H1 (cell line): Measurements from ENCODE around the gene NHS. TPM values are rescaled to one million over a fixed set of nuclear protein-coding genes. Genes with fewer than 3 reads are reported as not detected.

Experiments
- CTCF ChIA-PET: fragments of 300-600 bp; sonication (Branson Sonifier 250); formaldehyde crosslinking; loops from one replicate; lab custom pipeline; 2021; ENCODE audit not compliant: partially characterized antibody; lab: Charles Lee
- POLR2A ChIA-PET: fragments of 300-600 bp; sonication (Branson Sonifier 250); formaldehyde crosslinking; loops from one replicate; lab custom pipeline; 2021; ENCODE audit warnings: inconsistent platforms; ENCODE audit not compliant: partially characterized antibody; lab: Charles Lee
- DNase-seq, 2 experiments: peaks; one replicate each; pipeline versions ENCODE4 v3.0.0 to v3.0.0-alpha.2; 2010 to 2022; ENCODE audit warnings: low spot score in 2 of 2, low read depth in 1 of 2, mixed read lengths in 1 of 2
- FAIRE-seq: peaks from 2 replicates; lab custom pipeline; 2011; peaks lifted over from hg19 to GRCh38; lab: Jason Lieb, UNC
- H2AFZ ChIP-seq: 2 replicates; pipeline ENCODE4 v1.8.1; 2012; ENCODE audit warnings: low read length, inconsistent platforms
- H2AK5ac ChIP-seq: 2 replicates; pipeline ENCODE4 v1.6.1; 2013; ENCODE audit warnings: low read depth, low read length
- H2BK120ac ChIP-seq: replicated peaks from 2 replicates; pipeline ENCODE3; 2013; ENCODE audit warnings: low read depth, low read length, inconsistent platforms
- H2BK12ac ChIP-seq: 2 replicates; pipeline ENCODE4 v1.6.1; 2013; ENCODE audit warnings: low read depth, low read length
- H2BK15ac ChIP-seq: 2 replicates; pipeline ENCODE4 v1.6.1; 2013; ENCODE audit warnings: low read length
- H2BK20ac ChIP-seq: 2 replicates; pipeline ENCODE4 v1.6.1; 2013; ENCODE audit warnings: low read length
- H2BK5ac ChIP-seq: 2 replicates; pipeline ENCODE4 v1.6.1; 2013; ENCODE audit warnings: low read depth, low read length
- H3K14ac ChIP-seq: 2 replicates; pipeline ENCODE4 v1.6.1; 2013; ENCODE audit warnings: inconsistent platforms; ENCODE audit not compliant: insufficient read length
- H3K18ac ChIP-seq: 2 replicates; pipeline ENCODE4 v1.6.1; 2013; ENCODE audit warnings: low read length; ENCODE audit errors: extremely low read depth
- H3K23ac ChIP-seq: 2 replicates; pipeline ENCODE4 v1.6.1; 2013; ENCODE audit warnings: inconsistent platforms; ENCODE audit not compliant: insufficient read length
- H3K23me2 ChIP-seq: 2 replicates; pipeline ENCODE4 v1.6.1; 2013; ENCODE audit warnings: low read depth, low read length
- H3K27ac ChIP-seq: 2 replicates; pipeline ENCODE4 v1.6.1; 2011; ENCODE audit warnings: low read depth, low read length, inconsistent platforms
- H3K27me3 ChIP-seq, 4 experiments: replicated peaks in 1 of 4; 1 replicate in 1 of 4; 2 replicates in 3 of 4; pipeline versions ENCODE4 v1.6.1 to v1.8.1; 2011 to 2013; ENCODE audit warnings: low read length in 3 of 4, mild to moderate bottlenecking in 3 of 4, inconsistent platforms in 2 of 4, mixed read lengths in 2 of 4, moderate library complexity in 1 of 4; ENCODE audit not compliant: control insufficient read depth in 3 of 4, insufficient read depth in 3 of 4; ENCODE audit errors: extremely low read depth in 1 of 4
- H3K36me3 ChIP-seq, 4 experiments: 2 replicates each; pipeline versions ENCODE4 v1.6.1 to v1.8.1; 2011 to 2013; ENCODE audit warnings: mild to moderate bottlenecking in 4 of 4, low read length in 3 of 4, moderate library complexity in 2 of 4, control low read depth in 1 of 4, inconsistent platforms in 1 of 4; ENCODE audit not compliant: insufficient read depth in 4 of 4, control insufficient read depth in 2 of 4
- H3K4ac ChIP-seq: replicated peaks from 2 replicates; pipeline ENCODE3; 2013; ENCODE audit warnings: low read length, low read depth, mixed read lengths, inconsistent platforms; ENCODE audit not compliant: insufficient read length
- H3K4me1 ChIP-seq, 4 experiments: replicated peaks in 1 of 4; 1 replicate in 1 of 4; 2 replicates in 3 of 4; pipeline versions ENCODE4 v1.6.1 to v1.8.1; 2011 to 2013; ENCODE audit warnings: low read length in 3 of 4, inconsistent platforms in 2 of 4, mixed read lengths in 1 of 4; ENCODE audit not compliant: insufficient read depth in 4 of 4, control insufficient read depth in 3 of 4
- H3K4me2 ChIP-seq, 2 experiments: 2 replicates each; pipeline versions ENCODE4 v1.6.1 to v1.8.1; 2011 to 2013; ENCODE audit warnings: low read depth in 2 of 2, low read length in 2 of 2, control low read depth in 1 of 2, inconsistent platforms in 1 of 2, mild to moderate bottlenecking in 1 of 2; ENCODE audit not compliant: insufficient read depth in 1 of 2
- H3K4me3 ChIP-seq, 4 experiments: fragments of 200-600, 300-600 bp in 1 of 4; sonication (generic), shearing (Covaris generic), sonication (Bioruptor Twin) in 1 of 4; 2 replicates each; pipeline versions ENCODE4 v1.5.1 to v1.8.1; 2011 to 2016; ENCODE audit warnings: low read length in 4 of 4, low read depth in 3 of 4, control low read depth in 2 of 4, inconsistent platforms in 2 of 4, mild to moderate bottlenecking in 2 of 4, mixed read lengths in 1 of 4, moderate library complexity in 1 of 4; ENCODE audit not compliant: insufficient read depth in 2 of 4; ENCODE audit errors: extremely low read depth in 1 of 4
- H3K56ac ChIP-seq: replicated peaks from 2 replicates; pipeline ENCODE3; 2013; ENCODE audit warnings: low read depth, mild to moderate bottlenecking, mixed read lengths, low read length, inconsistent platforms; ENCODE audit not compliant: insufficient read length
- H3K79me1 ChIP-seq: 2 replicates; pipeline ENCODE4 v1.6.1; 2013; ENCODE audit warnings: low read depth, low read length, control low read depth
- H3K79me2 ChIP-seq, 2 experiments: 2 replicates each; pipeline versions ENCODE4 v1.6.1 to v1.8.1; 2012 to 2013; ENCODE audit warnings: low read length in 2 of 2, mild to moderate bottlenecking in 2 of 2, inconsistent platforms in 1 of 2; ENCODE audit not compliant: insufficient read depth in 2 of 2, control insufficient read depth in 1 of 2
- H3K9ac ChIP-seq, 4 experiments: replicated peaks in 1 of 4; 1 replicate in 1 of 4; 2 replicates in 3 of 4; pipeline versions ENCODE4 v1.6.1 to v1.8.1; 2011 to 2013; ENCODE audit warnings: low read depth in 3 of 4, low read length in 3 of 4, control low read depth in 2 of 4, mild to moderate bottlenecking in 2 of 4, moderate library complexity in 2 of 4, inconsistent platforms in 1 of 4; ENCODE audit errors: extremely low read depth in 1 of 4
- H3K9me3 ChIP-seq, 2 experiments: 2 replicates each; pipeline versions ENCODE4 v1.6.1 to v1.8.1; 2012 to 2013; ENCODE audit warnings: mild to moderate bottlenecking in 2 of 2, moderate library complexity in 2 of 2, control low read depth in 1 of 2, inconsistent platforms in 1 of 2, low read depth in 1 of 2, low read length in 1 of 2, mixed read lengths in 1 of 2; ENCODE audit not compliant: insufficient read depth in 2 of 2
- H4K20me1 ChIP-seq, 2 experiments: replicated peaks in 1 of 2; 2 replicates each; pipeline versions ENCODE3 to v1.8.1; 2011 to 2013; ENCODE audit warnings: inconsistent platforms in 2 of 2, low read length in 2 of 2, mild to moderate bottlenecking in 1 of 2; ENCODE audit not compliant: insufficient read depth in 2 of 2, control insufficient read depth in 1 of 2
- H4K5ac ChIP-seq: 2 replicates; pipeline ENCODE4 v1.6.1; 2013; ENCODE audit warnings: low read length, low read depth, mixed read lengths, inconsistent platforms; ENCODE audit not compliant: insufficient read length
- H4K8ac ChIP-seq: 2 replicates; pipeline ENCODE4 v1.8.0; 2013; ENCODE audit warnings: mild to moderate bottlenecking, moderate library complexity, low read length, inconsistent platforms; ENCODE audit not compliant: insufficient read depth; ENCODE audit errors: extremely low read depth
- H4K91ac ChIP-seq: replicated peaks from 2 replicates; pipeline ENCODE3; 2013; ENCODE audit warnings: low read length, mixed read lengths, inconsistent platforms; ENCODE audit not compliant: insufficient read length
- CBX5 ChIP-seq: fragments of 300-800, 300-1000 bp; sonication (generic); IDR thresholded peaks from 2 replicates; pipeline ENCODE4 v1.7.1; 2016; ENCODE audit warnings: antibody characterized with exemption, low read length, low read depth
- CEBPB ChIP-seq: IDR thresholded peaks from 2 replicates; pipeline ENCODE4 v1.6.1; 2012; ENCODE audit warnings: low read depth, low read length
- CHD2 ChIP-seq: IDR thresholded peaks from 2 replicates; pipeline ENCODE4 v1.6.1; 2012; ENCODE audit warnings: low read length, improper control_type of control experiment
- EGR1 ChIP-seq: IDR thresholded peaks from 2 replicates; pipeline ENCODE4 v1.6.1; 2011; ENCODE audit warnings: low read depth, low read length, borderline replicate concordance
- EZH2 ChIP-seq: fragments of 200-600 bp; sonication (generic); IDR thresholded peaks from 2 replicates; pipeline ENCODE4 v1.7.1; 2012; ENCODE audit warnings: low read depth, mild to moderate bottlenecking, moderate library complexity, low read length, inconsistent platforms; ENCODE audit not compliant: severe bottlenecking
- HDAC6 ChIP-seq: IDR thresholded peaks from one replicate; pipeline ENCODE4 v1.7.1; 2012; ENCODE audit warnings: low read depth, mild to moderate bottlenecking, inconsistent platforms, low read length, moderate library complexity
- JUN ChIP-seq: IDR thresholded peaks from 2 replicates; pipeline ENCODE4 v1.6.1; 2011; ENCODE audit warnings: low read depth, mild to moderate bottlenecking, improper control_type of control experiment, low read length
- SIN3A ChIP-seq, 2 experiments: IDR thresholded peaks in 1 of 2; conservative IDR thresholded peaks in 1 of 2; 2 replicates each; pipeline ENCODE4 v1.6.1; 2011 to 2012; ENCODE audit warnings: low read length in 2 of 2, improper control_type of control experiment in 1 of 2, low read depth in 1 of 2, mild to moderate bottlenecking in 1 of 2
- SIRT6 ChIP-seq: IDR thresholded peaks from one replicate; pipeline ENCODE4 v1.7.1; 2012; ENCODE audit warnings: low read length, inconsistent platforms
- SIX5 ChIP-seq: IDR thresholded peaks from 2 replicates; pipeline ENCODE4 v1.6.1; 2011; ENCODE audit warnings: mild to moderate bottlenecking, low read depth, low read length
- SP4 ChIP-seq: IDR thresholded peaks from 2 replicates; pipeline ENCODE4 v1.6.1; 2012; ENCODE audit warnings: low read length, inconsistent platforms
- WGBS, 2 experiments: shearing (Covaris generic) in 1 of 2; methylation state at CpG; one replicate each; pipeline versions ENCODE4 v1.1.6 to v1.1.7; 2013 to 2015; ENCODE audit warnings: low lambda C conversion rate in 2 of 2, mixed read lengths in 2 of 2, inconsistent platforms in 1 of 2, low coverage in 1 of 2, missing lambda C conversion rate in 1 of 2; ENCODE audit not compliant: insufficient replicate concordance in 2 of 2, insufficient coverage in 1 of 2, insufficient read length in 1 of 2; ENCODE audit errors: extremely low coverage in 1 of 2, missing lambda C conversion rate in 1 of 2; 5-methylcytosine and 5-hydroxymethylcytosine counted together
- polyA plus RNA-seq, 7 experiments: library from polyadenylated mRNA; depleted of rRNA in 3 of 7; stranded (reverse) in 5 of 7; unstranded in 2 of 7; fragments of >200 nt in 5 of 7; fragments of 200-250 nt in 2 of 7; gene quantifications; 1 replicate in 5 of 7; 2 replicates in 1 of 7; 4 replicates in 1 of 7; pipeline versions ENCODE4 v1.2.1 to v1.2.3, GENCODE V29; 2011 to 2013; ENCODE audit warnings: missing spikeins in 2 of 7, mixed read lengths in 2 of 7
- total RNA-seq: library from RNA; stranded (reverse); fragmentation: NEBNext Ultra II Directional; extraction: Animal tissue kit (Norgen Biotek cat#: 25700); gene quantifications from 2 replicates; pipeline ENCODE4 v1.2.1, GENCODE V29; 2021
- TF ChIP-seq, protein P1 (sequence below): IDR thresholded peaks from 2 replicates; pipeline ENCODE4 v1.6.1; 2012; ENCODE audit warnings: inconsistent platforms

Gene NHS
- total and polyA plus RNA-seq, 2 of the 8 experiments (the other 6 are each of a cell fraction or from before 2014, with no cell fraction given) = 2.2 to 6.7 TPM

DNA sequence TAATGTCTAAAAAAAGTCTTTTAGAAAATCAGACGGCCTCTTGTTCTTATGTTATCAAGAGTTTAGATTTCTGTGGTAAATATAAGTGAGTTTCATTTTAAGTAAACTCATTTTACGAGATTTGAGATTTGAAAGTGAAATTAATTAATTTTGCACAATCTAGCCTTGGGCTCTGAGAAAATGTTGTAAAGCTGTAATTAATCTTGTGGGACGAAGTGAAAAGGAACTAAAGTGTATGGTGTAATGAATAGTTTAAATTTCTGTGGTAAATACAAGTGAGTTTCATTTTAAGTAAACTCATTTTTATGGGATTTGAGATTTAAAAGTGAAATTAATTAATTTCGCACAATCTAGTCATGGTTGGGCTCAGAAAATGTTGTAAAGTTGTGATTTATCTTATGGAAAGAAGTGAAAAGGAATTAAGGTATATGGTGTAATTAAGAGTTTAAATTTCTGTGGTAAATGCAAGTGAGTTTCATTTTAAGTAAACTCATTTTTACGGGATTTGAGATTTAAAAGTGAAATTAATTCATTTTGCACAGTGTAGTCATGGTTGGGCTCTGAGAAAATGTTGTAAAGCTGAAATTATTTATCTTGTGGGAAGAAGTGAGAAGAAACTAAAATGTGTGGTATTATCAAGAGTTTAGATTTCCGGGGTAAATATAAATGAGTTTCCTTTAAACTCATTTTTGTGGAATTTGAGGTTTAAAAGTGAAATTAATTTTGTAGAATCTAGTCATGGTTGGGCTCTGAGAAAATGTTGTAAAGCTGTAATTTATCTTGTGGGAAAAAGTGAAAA is 363.9 kb downstream of the NHS start:
- Histone ChIP-seq H2AFZ (no peak overlapping the region), H3K4me2 (peak overlapping the region; percentile 83 to 96), H2BK20ac (no peak overlapping the region), H3K14ac (no peak overlapping the region), H3K79me2 (no peaks in the 10 kb centered on the region), H4K91ac (no peak overlapping the region), H3K27ac (no peak overlapping the region), H3K9ac (no peak overlapping the region), H3K4ac (no peak overlapping the region), H2BK5ac (no peak overlapping the region), H3K18ac (no peak overlapping the region), H3K36me3 (no peaks in the 10 kb centered on the region), H3K4me3 (peak overlapping the region; percentile 42 to 66 (median 48); a peak in 7 of 8 replicates), H4K8ac (0 out of 2 replicates have a peak overlapping the region, but pooled peaks have one; percentile 25), H3K27me3 (peaks cover 0 to 16% (median 8%) of the 10 kb centered on the region in 4 experiments; a peak in 5 of 7 replicates), H3K79me1 (no peaks in the 10 kb centered on the region), H3K9me3 (no peaks in the 10 kb centered on the region), H2BK120ac (no peak overlapping the region), H2AK5ac (no peak overlapping the region), H2BK15ac (no peak overlapping the region), H4K20me1 (peaks cover 0 to 2% of the 10 kb centered on the region in 2 experiments), H3K23ac (no peak overlapping the region), H3K56ac (no peak overlapping the region), H2BK12ac (no peak overlapping the region), H3K23me2 (peaks cover 2% of the 10 kb centered on the region; the same call in 1 of the 2 replicates), H3K4me1 (peaks cover 0 to 2% (median 0%) of the 10 kb centered on the region in 4 experiments; a peak in 1 of 7 replicates), H4K5ac (no peak overlapping the region)
- peak; percentile 60 for FAIRE-seq
- no peak for DNase-seq
- WGBS, 2 experiments = 75% methylated on average over 6 of the region's 6 CpGs; no CpG with 5 or more reads in 1 of the 2 experiments
- ChIA-PET CTCF (no interaction called here), POLR2A (no interaction called here)
- TF ChIP-seq CBX5 (no peak), CEBPB (no peak), JUN (no peak), SIRT6 (no peak), EGR1 (no peak), HDAC6 (no peak), CHD2 (no peak), SP4 (no peak), SIX5 (no peak), SIN3A (conservative IDR thresholded peaks at IDR 0.05 in 1 of 2, IDR thresholded peaks at IDR 0.05 in 1 of 2; ENCODE audit: low read depth in 1 of 2, low read length in 2 of 2) (no peak), EZH2 (no peak)
- TF ChIP-seq, protein P1, sequence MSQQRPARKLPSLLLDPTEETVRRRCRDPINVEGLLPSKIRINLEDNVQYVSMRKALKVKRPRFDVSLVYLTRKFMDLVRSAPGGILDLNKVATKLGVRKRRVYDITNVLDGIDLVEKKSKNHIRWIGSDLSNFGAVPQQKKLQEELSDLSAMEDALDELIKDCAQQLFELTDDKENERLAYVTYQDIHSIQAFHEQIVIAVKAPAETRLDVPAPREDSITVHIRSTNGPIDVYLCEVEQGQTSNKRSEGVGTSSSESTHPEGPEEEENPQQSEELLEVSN = no peak
